Hepatic stellate cell (primary cell): ENCODE measurements around the gene CCDC159.

ENCODE experiments used
- DNase-seq: peaks from one replicate; pipeline ENCODE4 v3.0.0; 2011; ENCODE audit warnings: low spot score

The CCDC159 gene

DNA sequence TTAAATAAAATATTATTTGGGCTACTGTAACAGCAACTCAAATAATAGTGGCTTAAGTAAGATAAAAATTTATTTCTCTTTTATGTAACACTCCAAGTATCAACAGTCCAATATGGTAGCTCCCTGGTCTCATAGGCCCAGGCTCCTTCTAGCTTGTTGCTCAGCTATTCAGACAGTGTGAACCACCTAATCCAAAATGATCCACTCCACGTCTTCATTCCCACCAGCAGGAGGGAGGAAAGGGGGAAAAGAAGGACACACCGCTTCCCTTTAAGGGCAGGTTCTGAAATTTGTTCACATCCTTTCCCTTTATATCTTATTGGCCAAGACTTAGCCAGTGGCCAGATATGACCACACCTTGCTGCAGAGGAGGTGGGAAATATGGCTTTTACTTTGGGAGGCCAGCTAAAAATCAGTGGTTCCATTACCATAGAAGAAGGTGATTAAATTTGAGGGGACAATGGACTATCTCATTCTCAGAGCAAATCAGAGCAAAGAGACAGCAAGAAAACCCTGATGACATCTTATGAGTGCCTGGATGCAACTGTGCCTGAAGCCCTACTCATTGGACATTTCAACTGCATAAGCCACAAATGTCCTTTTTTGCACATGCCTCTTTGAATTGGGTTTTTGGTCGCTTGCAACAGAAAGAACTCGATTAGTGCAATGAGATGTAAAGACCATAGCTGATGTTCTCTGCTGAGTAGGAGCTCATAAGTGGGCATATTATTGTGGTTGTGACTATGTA, 44.8 kb downstream of the CCDC159 start:
- DNase-seq, result no peak

GRCh38 chr19:11397089-11397610, 50.8 kb downstream of the CCDC159 start:
- no peak for DNase-seq

DNA sequence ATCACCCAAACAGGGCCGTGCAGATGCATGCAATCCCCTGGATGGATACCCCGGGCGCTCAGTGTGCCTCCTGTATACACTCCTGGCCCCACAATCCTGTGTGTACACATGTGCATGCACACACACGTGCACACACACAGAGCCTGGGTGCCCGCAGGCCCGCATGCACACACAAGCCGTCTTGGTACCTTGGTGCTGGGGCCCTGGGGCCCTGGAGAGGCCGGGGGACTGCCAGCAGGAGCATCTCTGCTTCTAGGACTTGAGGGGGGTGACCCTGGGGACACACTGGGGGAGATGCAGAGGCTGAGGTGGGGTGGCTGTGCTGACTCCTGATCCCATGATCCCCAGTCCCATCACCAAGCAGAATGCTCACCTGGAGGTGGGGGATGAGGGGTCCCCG, 53.3 kb downstream of the CCDC159 start:
- DNase-seq, result no peak

DNA sequence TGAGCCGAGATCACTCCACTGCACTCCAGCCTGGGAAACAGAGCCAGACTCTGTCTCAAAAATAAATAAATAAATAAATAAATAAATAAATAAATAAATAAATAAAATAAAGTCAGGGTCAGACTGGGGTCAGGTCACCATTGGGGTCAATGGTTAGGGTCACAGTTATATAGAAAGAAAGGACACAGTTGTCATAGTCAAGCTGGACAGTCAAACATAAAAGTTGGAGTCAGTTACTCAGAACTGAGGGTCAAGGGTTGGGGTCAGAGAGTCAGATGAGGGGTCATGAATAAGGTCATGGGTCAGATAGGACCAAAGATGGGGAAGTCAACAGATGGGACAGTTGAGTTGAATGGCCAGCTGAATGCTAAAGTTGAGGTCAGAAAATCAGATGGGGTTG, 54.5 kb downstream of the CCDC159 start:
- no peak for DNase-seq

- no peak for DNase-seq
These were observed 55.7 kb downstream of the CCDC159 start for GRCh38 chr19:11401808-11402543.
